GM18505 (cell line): ENCODE data around the gene CTBP2.

Experiments used
- ATAC-seq: cut with Tn5 transposase; IDR thresholded peaks from one replicate; pipeline ENCODE4 v1.9.1; 2021; ENCODE audit not compliant: unreplicated experiment
- POLR2A ChIP-seq: IDR thresholded peaks from 4 replicates; pipeline ENCODE4 v1.6.1; 2011; ENCODE audit warnings: borderline replicate concordance; ENCODE audit not compliant: insufficient read depth, insufficient read length; ENCODE audit errors: extremely low read depth

Gene CTBP2

DNA sequence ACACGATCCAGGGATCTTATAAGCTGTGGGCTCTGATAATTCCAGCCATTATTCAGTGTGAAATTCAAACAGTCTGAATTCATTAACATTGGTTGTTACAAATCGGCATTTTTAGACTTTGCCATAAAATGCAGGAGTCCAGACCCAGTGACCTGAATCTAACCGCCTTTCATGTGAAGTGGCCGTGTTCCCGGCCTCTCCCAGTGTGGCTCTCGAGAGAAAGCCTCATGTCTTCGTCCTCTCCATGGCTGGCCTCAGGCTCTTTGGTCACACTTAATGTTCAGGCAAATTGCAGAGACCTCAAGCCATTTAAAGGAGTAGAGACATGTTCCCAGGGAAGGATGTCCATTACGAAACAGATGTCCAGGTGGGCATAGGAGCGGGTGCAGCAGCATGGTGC is 59.3 kb downstream of the CTBP2 start:
- no peak for TF ChIP-seq POLR2A
- no peak for ATAC-seq

DNA sequence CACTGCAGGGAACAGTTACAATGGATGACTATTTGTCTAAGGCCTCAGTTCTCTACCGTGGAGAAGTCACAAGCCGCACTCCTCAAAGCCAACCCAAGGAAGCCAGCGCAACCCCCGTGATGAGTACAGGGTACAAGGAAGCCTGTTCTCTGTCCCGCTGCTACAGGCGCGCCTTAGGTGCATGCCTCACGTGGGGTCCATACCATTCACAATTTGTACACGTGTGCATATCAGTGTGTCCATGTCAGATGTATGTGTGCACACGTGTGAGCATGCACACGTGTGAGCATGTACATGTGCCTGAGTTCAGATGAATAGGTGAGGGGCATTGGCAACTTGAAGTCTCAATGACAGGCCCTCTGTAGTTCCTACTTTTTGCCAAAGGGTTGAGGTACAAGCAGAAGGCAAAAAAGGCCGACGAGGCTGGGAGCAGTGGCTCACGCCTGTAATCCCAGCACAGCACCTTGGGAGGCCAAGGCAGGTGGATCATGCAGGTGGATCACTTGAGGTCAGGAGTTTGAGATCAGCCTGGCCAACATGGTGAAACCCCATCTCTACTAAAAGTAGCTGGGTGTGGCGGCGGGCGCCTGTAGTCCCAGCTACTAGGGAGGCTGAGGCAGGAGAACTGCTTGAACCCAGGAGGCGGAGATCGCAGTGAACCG is 62.8 kb downstream of the CTBP2 start:
- ATAC-seq: no peak
- TF ChIP-seq POLR2A: no peak

- TF ChIP-seq POLR2A: no peak
These were observed 63.4 kb downstream of the CTBP2 start for GRCh38 chr10:125096975-125097374.

DNA sequence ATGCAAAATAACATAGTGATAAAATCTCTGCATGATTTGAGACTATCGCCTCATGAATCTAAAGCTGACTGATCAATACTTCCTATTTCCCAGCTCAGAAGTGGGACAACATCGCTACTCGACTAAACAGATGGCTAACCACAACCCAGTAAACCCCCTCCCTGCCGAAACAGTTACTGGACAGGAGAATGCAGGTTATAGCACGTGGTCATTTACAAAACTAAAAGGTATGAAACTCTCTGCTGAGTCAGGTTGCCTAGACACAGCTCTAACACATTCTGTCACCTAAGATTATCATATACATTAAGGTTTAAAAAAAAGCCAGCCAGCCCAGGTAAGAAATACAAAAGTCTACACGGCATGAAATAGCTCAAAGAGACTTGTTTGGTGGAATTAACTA is 64.0 kb downstream of the CTBP2 start:
- TF ChIP-seq POLR2A: no peak
- ATAC-seq: no peak

More at GRCh38 chr10:125096975-125097374, 63.4 kb downstream of the CTBP2 start:
- no peak for ATAC-seq

DNA sequence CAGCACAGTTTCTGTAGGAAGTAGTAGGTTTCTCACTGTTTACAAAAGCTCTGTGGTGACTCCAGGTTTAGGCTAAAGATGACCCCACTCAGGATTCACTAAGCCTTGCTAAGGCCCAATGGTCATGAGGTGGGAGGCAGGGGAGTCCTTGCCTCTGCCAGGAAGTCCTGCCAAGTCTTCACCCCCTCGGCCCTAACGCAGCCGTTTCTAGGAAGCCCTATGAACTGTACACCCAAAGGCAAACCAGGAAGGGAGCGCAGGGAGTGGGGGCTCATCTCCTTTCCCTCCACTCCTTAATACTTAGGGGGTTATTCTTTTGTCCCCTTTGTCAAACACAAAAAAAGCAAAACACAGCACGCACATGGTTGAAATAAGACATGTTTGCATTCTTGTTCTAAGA is 64.6 kb downstream of the CTBP2 start:
- ATAC-seq: no peak
- no peak for TF ChIP-seq POLR2A

- no peak for TF ChIP-seq POLR2A
- ATAC-seq: no peak
These were observed 65.1 kb downstream of the CTBP2 start for GRCh38 chr10:125095228-125095627.

DNA sequence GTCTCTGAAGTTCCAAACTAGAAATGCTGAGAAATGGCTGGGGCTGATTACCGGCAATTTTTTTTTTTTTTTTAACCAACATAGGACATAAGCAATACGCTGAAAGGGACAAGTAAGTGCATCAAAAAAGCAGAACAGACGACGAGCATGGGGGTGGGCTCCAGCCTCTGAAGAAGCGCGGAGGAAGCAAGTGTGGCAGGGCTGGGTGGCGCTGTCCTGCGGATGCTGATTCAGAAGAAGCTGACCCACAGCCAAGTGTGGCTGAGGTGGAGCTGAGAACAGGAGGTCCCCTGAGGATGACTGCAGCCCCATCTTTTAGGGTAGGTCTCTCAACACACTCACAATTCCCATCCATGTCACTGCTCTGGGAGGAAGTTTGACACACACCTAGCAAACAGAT is 65.6 kb downstream of the CTBP2 start:
- no peak for TF ChIP-seq POLR2A
- ATAC-seq: no peak

- no peak for TF ChIP-seq POLR2A
- no peak for ATAC-seq
These were observed 66.2 kb downstream of the CTBP2 start for GRCh38 chr10:125093974-125094705.

DNA sequence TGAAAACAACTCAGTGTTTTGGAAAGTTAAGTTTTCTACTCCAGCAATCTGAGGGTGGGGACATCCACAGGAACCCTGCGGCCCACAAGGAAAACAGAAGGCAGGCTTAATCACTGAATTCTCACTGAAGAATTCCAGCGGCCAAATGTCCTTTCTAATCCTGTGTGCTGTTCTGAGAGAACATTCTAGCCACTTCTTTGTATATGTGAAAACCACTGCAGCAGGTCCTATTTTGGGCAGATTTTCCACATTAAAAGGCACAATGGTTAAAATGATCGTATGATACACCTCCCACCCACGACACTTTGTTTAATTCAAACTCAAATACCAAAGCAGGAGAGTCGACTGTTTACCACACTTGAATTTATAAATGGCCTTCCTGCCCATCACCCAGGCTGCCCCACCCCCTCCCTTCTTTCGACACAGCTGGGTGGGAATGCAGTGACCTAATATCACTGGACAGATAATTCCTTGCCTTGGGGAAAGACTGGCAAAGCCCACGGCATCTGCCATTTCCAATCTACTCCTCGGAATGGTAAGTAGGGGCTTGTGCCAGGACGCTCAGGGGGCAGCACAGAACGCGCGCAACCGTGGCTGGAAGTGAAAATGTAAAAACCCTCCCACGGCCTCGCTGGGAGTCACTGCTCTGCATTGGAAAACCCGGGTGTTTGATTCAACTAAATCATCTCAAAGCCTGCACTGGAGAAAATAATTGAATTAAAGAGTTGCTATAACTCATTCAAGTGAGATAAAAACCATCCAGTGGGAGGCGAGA is 67.0 kb downstream of the CTBP2 start:
- no peak for TF ChIP-seq POLR2A
- no peak for ATAC-seq

- no peak for TF ChIP-seq POLR2A
- ATAC-seq: no peak
These were observed 67.8 kb downstream of the CTBP2 start for GRCh38 chr10:125092564-125093031.

GRCh38 chr10:125091891-125092290 is 68.5 kb downstream of the CTBP2 start:
- no peak for TF ChIP-seq POLR2A
- ATAC-seq: no peak

DNA sequence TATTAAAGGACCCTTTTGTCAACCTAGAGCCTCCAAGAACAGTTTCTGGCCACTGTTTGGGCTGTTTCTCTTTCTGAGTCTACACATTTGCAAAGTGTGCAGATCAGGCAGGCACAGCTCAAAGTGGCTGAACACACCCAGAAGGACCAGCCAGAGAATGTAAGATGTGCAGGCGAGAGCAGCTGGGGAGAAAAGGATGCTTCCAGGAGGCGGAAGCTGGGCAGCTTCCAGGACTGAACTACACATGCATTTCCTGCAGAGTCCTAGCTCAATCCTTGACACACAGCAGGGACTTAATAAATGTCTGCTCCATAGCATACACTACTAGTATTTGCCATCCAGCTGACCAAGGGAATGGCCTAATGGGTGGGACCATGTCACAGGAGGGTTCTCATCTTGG is 70.9 kb downstream of the CTBP2 start:
- no peak for TF ChIP-seq POLR2A
- ATAC-seq: no peak

DNA sequence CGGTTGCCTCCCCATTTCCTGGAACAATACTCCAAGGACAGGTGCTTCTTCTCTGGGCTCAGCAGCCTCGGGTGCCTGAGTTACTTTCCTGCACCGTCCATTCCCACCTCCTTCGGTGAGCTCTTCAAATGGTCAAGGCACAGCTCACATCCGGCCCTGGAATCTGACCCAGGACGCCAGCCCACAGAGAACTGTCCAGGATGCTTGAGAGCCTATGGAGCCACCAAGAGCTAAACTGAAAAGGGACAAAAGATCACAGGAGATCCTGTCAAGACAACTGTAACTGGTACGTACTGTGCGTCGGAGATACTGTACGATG is 72.5 kb downstream of the CTBP2 start:
- no peak for ATAC-seq
- no peak for TF ChIP-seq POLR2A
